GM23338 (cell line): Measurements from ENCODE around the gene SMYD1. TPM values are rescaled to one million over a fixed set of nuclear protein-coding genes. Genes with fewer than 3 reads are reported as not detected.
A peak's percentile ranks its signal among the peaks of the same experiment; 100 is the strongest.

Experiments
- ATAC-seq: fragments of 200-7000 bp; cut with Tn5 transposase; 3 replicates; pipeline ENCODE4 v1.9.1; 2020
- DNase-seq: peaks from one replicate; pipeline ENCODE4 v3.0.0-alpha.2; 2015; ENCODE audit warnings: low spot score
- H2AFZ ChIP-seq: fragments of 200-600 bp; sonication (generic); 2 replicates; pipeline ENCODE4 v1.8.0; 2016; ENCODE audit warnings: antibody characterized with exemption, mild to moderate bottlenecking, moderate library complexity
- H3F3A ChIP-seq: fragments of 200-600 bp; sonication (generic); replicated peaks from 2 replicates; pipeline ENCODE4 v1.8.0; 2017; ENCODE audit warnings: antibody characterized with exemption, mixed run types, low read depth
- H3K27ac ChIP-seq: fragments of 200-600 bp; sonication (generic); 2 replicates; pipeline ENCODE4 v1.6.1; 2016; ENCODE audit warnings: low read depth
- H3K27me3 ChIP-seq: fragments of 200-600 bp; sonication (generic); 2 replicates; pipeline ENCODE4 v1.8.0; 2016; ENCODE audit warnings: mild to moderate bottlenecking, mixed run types, moderate library complexity; ENCODE audit not compliant: insufficient read depth
- H3K36me3 ChIP-seq: fragments of 200-600 bp; sonication (generic); 2 replicates; pipeline ENCODE4 v1.8.0; 2016; ENCODE audit warnings: mild to moderate bottlenecking; ENCODE audit not compliant: insufficient read depth
- H3K4me1 ChIP-seq: fragments of 200-600 bp; sonication (generic); 2 replicates; pipeline ENCODE4 v1.8.0; 2016; ENCODE audit warnings: mild to moderate bottlenecking, moderate library complexity; ENCODE audit not compliant: insufficient read depth
- H3K4me2 ChIP-seq: fragments of 200-600 bp; sonication (generic); 2 replicates; pipeline ENCODE4 v1.7.1; 2017; ENCODE audit warnings: mixed run types
- H3K4me3 ChIP-seq: fragments of 200-600 bp; sonication (generic); 2 replicates; pipeline ENCODE4 v1.6.1; 2016; ENCODE audit warnings: mixed run types
- H3K79me2 ChIP-seq: fragments of 200-600 bp; sonication (generic); replicated peaks from 2 replicates; pipeline ENCODE4 v1.8.0; 2017; ENCODE audit warnings: mild to moderate bottlenecking; ENCODE audit not compliant: insufficient read depth
- H3K9me2 ChIP-seq: fragments of 200-600 bp; sonication (generic); 2 replicates; pipeline ENCODE4 v1.8.0; 2017; ENCODE audit not compliant: insufficient read depth
- H4K20me1 ChIP-seq: fragments of 200-600 bp; sonication (generic); replicated peaks from 2 replicates; pipeline ENCODE4 v1.8.0; 2017; ENCODE audit warnings: mild to moderate bottlenecking; ENCODE audit not compliant: insufficient read depth
- H3K27ac Mint-ChIP-seq: 2 replicates; pipeline ENCODE4 v1.8.0; 2020; ENCODE audit warnings: inconsistent platforms, mild to moderate bottlenecking, moderate library complexity, mixed read lengths
- H3K27me3 Mint-ChIP-seq: 3 replicates; pipeline ENCODE4 v1.8.0; 2022; ENCODE audit warnings: low read depth, mild to moderate bottlenecking, moderate library complexity, mixed read lengths, inconsistent platforms; ENCODE audit not compliant: insufficient read depth, poor library complexity
- H3K36me3 Mint-ChIP-seq: 3 replicates; pipeline ENCODE4 v1.8.0; 2021; ENCODE audit warnings: low read depth, mild to moderate bottlenecking, inconsistent platforms, moderate library complexity, mixed read lengths
- H3K4me1 Mint-ChIP-seq: 3 replicates; pipeline ENCODE4 v1.8.0; 2020; ENCODE audit warnings: mild to moderate bottlenecking, inconsistent platforms, mixed read lengths
- H3K4me3 Mint-ChIP-seq: 3 replicates; pipeline ENCODE4 v1.8.0; 2021; ENCODE audit warnings: moderate library complexity, mild to moderate bottlenecking, inconsistent platforms, mixed read lengths
- H3K9me3 Mint-ChIP-seq: 3 replicates; pipeline ENCODE4 v1.8.0; 2020; ENCODE audit warnings: moderate library complexity, mild to moderate bottlenecking, inconsistent platforms, mixed read lengths
- CREB1 ChIP-seq: fragments of 250-450 bp; sonication (Bioruptor Pico); IDR thresholded peaks from 2 replicates; pipeline ENCODE4 v1.5.0; 2020; ENCODE audit warnings: low read depth, mild to moderate bottlenecking, moderate library complexity
- CTCF ChIP-seq, 2 experiments: fragments of 200-600 bp in 1 of 2; sonication (generic) in 1 of 2; conservative IDR thresholded peaks; 2 replicates each; pipeline versions ENCODE4 v1.5.1 to v1.6.1; 2016 to 2017; ENCODE audit warnings: antibody characterized with exemption in 2 of 2, low read depth in 2 of 2, mild to moderate bottlenecking in 2 of 2, moderate library complexity in 1 of 2
- EZH2 ChIP-seq: fragments of 200-600 bp; sonication (generic); IDR thresholded peaks from one replicate; pipeline ENCODE4 v1.8.0; 2017; ENCODE audit warnings: antibody characterized with exemption, mild to moderate bottlenecking, low read depth; ENCODE audit not compliant: unreplicated experiment
- EZH2phosphoT487 ChIP-seq: fragments of 200-600 bp; sonication (generic); IDR thresholded peaks from one replicate; pipeline ENCODE4 v1.8.1; 2018; ENCODE audit warnings: antibody characterized with exemption; ENCODE audit not compliant: unreplicated experiment
- JUNB ChIP-seq: IDR thresholded peaks from one replicate; pipeline ENCODE4 v1.6.1; 2016; ENCODE audit warnings: antibody characterized with exemption; ENCODE audit not compliant: unreplicated experiment
- NANOG ChIP-seq: IDR thresholded peaks from 2 replicates; pipeline ENCODE4 v1.6.1; 2016; ENCODE audit warnings: antibody characterized with exemption, borderline replicate concordance
- STAT1 ChIP-seq: IDR thresholded peaks from one replicate; pipeline ENCODE4 v1.6.1; 2016; ENCODE audit warnings: antibody characterized with exemption; ENCODE audit not compliant: unreplicated experiment
- ZNF331 ChIP-seq: fragments of 250-450 bp; sonication (Bioruptor Pico); IDR thresholded peaks from 2 replicates; pipeline ENCODE4 v1.5.0; 2020; ENCODE audit warnings: low read depth, mild to moderate bottlenecking, moderate library complexity
- ZNF462 ChIP-seq: fragments of 250-450 bp; sonication (Bioruptor Pico); IDR thresholded peaks from 2 replicates; pipeline ENCODE4 v1.5.0; 2020; ENCODE audit warnings: mild to moderate bottlenecking, moderate library complexity
- polyA plus RNA-seq: library from polyadenylated mRNA; unstranded; fragments of >200 nt; fragmentation: Nextera tagmentation; extraction: Ambion mirVana; gene quantifications from 2 replicates; pipeline ENCODE4 v1.2.1, GENCODE V29; 2016
- total RNA-seq: library from RNA; depleted of rRNA; stranded (reverse); fragments of >200 nt; shearing (Covaris generic); gene quantifications from 2 replicates; pipeline ENCODE4 v1.2.3, GENCODE V29; 2014
- TF ChIP-seq, protein P1 (sequence below): IDR thresholded peaks from 2 replicates; pipeline ENCODE4 v1.6.1; 2016; ENCODE audit warnings: antibody characterized with exemption

The SMYD1 gene
- total and polyA plus RNA-seq, 2 experiments from 2014 or later: 0.07 TPM; not detected in 1

GRCh38 chr2:88057437-88057844 is 10.2 kb upstream of the SMYD1 start:
- peaks cover 25% of the 10 kb centered on the region for H3K4me1 Mint-ChIP-seq
- H3K4me1 ChIP-seq: peaks cover 11% of the 10 kb centered on the region
- DNase-seq: no peak
- H3K36me3 Mint-ChIP-seq: peaks cover 3% of the 10 kb centered on the region; the same call in 1 of the 3 replicates
- peaks cover under 1% of the 10 kb centered on the region; the same call in 1 of the 2 replicates for H4K20me1 ChIP-seq
- peaks cover 2% of the 10 kb centered on the region; the same call in 1 of the 3 replicates for H3K9me3 Mint-ChIP-seq
- H3K27me3 Mint-ChIP-seq: peaks cover 8% of the 10 kb centered on the region
- H3K4me3 Mint-ChIP-seq: no peak overlapping the region
- no peaks in the 10 kb centered on the region for H3K27me3 ChIP-seq
- 0 out of 2 replicates have a peak overlapping the region, but pooled peaks have one; percentile 16 for H2AFZ ChIP-seq
- ATAC-seq: no peak
- H3K4me2 ChIP-seq: no peak overlapping the region
- peaks cover 26% of the 10 kb centered on the region for H3K79me2 ChIP-seq
- no peak overlapping the region for H3K27ac Mint-ChIP-seq
- H3K36me3 ChIP-seq: no peaks in the 10 kb centered on the region
- no peaks in the 10 kb centered on the region for H3K9me2 ChIP-seq
- no peak overlapping the region for H3K4me3 ChIP-seq
- no peak for TF ChIP-seq ZNF331 (CRISPR knock-in tag)
- no peak for TF ChIP-seq NANOG
- TF ChIP-seq, protein P1, sequence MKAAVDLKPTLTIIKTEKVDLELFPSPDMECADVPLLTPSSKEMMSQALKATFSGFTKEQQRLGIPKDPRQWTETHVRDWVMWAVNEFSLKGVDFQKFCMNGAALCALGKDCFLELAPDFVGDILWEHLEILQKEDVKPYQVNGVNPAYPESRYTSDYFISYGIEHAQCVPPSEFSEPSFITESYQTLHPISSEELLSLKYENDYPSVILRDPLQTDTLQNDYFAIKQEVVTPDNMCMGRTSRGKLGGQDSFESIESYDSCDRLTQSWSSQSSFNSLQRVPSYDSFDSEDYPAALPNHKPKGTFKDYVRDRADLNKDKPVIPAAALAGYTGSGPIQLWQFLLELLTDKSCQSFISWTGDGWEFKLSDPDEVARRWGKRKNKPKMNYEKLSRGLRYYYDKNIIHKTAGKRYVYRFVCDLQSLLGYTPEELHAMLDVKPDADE: no peak
- TF ChIP-seq JUNB: no peak
- no peak for TF ChIP-seq ZNF462 (CRISPR knock-in tag)
- no peak for TF ChIP-seq CREB1 (CRISPR knock-in tag)
- TF ChIP-seq CTCF (conservative IDR thresholded peaks at IDR 0.05; ENCODE audit: low read depth in 2 of 2): no peak
- no peak for TF ChIP-seq EZH2
- no peak for TF ChIP-seq STAT1
- no peak for TF ChIP-seq EZH2phosphoT487
- H3F3A ChIP-seq: no peaks in the 10 kb centered on the region
- H3K27ac ChIP-seq: no peak overlapping the region
